AG09309 (cell line): ENCODE data around the gene HK1.

ENCODE experiments used
- DNase-seq: peaks from one replicate; pipeline ENCODE4 v3.0.0-alpha.2; 2010; ENCODE audit warnings: low read depth
- H3K4me3 ChIP-seq: 2 replicates; pipeline ENCODE4 v1.5.1; 2011; ENCODE audit warnings: mild to moderate bottlenecking, low read depth, low read length, moderate library complexity; ENCODE audit not compliant: control insufficient read depth
- CTCF ChIP-seq: IDR thresholded peaks from 2 replicates; pipeline ENCODE4 v1.5.1; 2011; ENCODE audit warnings: mild to moderate bottlenecking, low read depth, low read length, inconsistent platforms; ENCODE audit not compliant: insufficient read depth, control insufficient read depth; ENCODE audit errors: missing control alignments

Gene HK1

GRCh38 chr10:69400936-69401335 lies 122.6 kb downstream of the HK1 start:
- no peak overlapping the region for H3K4me3 ChIP-seq
- DNase-seq = no peak
- TF ChIP-seq CTCF = no peak

DNA sequence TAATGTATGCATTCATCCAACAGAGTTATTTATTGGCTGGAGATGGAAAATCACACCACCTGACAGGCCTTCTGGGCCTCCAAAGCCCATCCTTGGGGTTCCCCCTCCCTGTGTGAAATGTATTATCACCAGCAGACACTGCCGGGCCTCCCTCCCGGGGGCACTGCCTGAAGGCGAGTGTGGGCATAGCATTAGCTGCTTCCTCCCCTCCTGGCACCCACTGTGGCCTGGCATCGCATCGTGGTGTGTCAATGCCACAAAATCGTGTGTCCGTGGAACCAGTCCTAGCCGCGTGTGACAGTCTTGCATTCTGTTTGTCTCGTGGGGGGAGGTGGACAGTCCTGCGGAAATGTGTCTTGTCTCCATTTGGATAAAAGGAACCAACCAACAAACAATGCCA lies 123.1 kb downstream of the HK1 start:
- TF ChIP-seq CTCF = no peak
- H3K4me3 ChIP-seq = no peak overlapping the region
- DNase-seq = no peak

GRCh38 chr10:69402386-69402785 lies 124.1 kb downstream of the HK1 start:
- TF ChIP-seq CTCF = no peak
- no peak overlapping the region for H3K4me3 ChIP-seq
- no peak for DNase-seq

DNA sequence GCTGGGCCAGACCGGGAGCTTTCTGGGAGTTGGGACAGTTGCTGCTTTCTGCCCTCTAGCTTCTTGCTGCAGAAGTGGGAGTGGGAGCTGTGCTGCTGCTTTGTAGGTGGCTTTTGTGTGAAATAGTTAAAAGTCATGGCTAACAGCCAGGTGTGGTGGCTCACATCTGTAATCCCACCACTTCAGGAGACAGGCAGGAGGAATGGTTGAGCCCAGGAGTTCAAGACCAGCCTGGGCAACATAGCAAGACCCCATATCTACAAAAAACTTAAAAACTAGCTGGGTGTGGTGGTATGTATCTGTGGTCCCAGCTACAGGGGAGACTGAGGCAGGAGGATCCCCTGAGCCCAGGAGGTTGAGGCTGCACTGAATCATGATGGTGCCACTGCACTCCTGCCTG lies 124.8 kb downstream of the HK1 start:
- DNase-seq = no peak
- TF ChIP-seq CTCF = no peak
- no peak overlapping the region for H3K4me3 ChIP-seq

- no peak for TF ChIP-seq CTCF
- H3K4me3 ChIP-seq = no peak overlapping the region
- peak; percentile 73 for DNase-seq
These were observed 125.2 kb downstream of the HK1 start for GRCh38 chr10:69403519-69403918.

DNA sequence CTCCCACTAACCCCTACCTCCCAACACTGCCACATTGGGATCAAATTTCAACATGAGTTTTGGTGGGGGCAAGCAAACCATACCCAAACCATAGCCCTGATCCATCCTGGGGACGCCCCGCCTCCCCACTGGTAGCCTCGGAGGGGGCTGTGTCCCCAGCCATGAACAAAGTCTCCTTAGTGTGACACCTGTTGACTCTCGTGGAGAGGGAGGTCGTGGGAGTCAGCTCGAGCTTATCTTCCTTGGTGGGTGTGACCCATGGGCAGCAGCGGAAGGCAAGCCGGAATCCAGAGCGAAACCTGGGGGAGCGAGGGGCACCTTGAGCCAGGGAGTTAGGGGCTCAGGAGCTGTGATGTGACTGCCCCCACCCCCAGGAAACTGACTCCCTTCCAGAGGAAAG lies 126.5 kb downstream of the HK1 start:
- no peak for DNase-seq
- no peak overlapping the region for H3K4me3 ChIP-seq
- TF ChIP-seq CTCF = no peak

GRCh38 chr10:69405221-69405620 lies 126.9 kb downstream of the HK1 start:
- H3K4me3 ChIP-seq = no peak overlapping the region
- DNase-seq = no peak
- no peak for TF ChIP-seq CTCF
